C4-2B (cell line): ENCODE measurements around the gene MARS1.

Source experiments
- CTCF ChIP-seq: fragments of 450-650 bp; conservative IDR thresholded peaks from 2 replicates; pipeline ENCODE4 v1.5.1; 2017; ENCODE audit warnings: mild to moderate bottlenecking
- ZFX ChIP-seq: fragments of 450-650 bp; IDR thresholded peaks from 2 replicates; pipeline ENCODE4 v1.6.1; 2017

- no peak for TF ChIP-seq CTCF
- no peak for TF ChIP-seq ZFX
Measured at GRCh38 chr12:57513266-57513665, 25.4 kb downstream of the MARS1 start.
